CD4-positive, alpha-beta T cell (primary cell): ENCODE measurements around the gene RASL10A. TPM values are rescaled to one million over a fixed set of nuclear protein-coding genes. Genes with fewer than 3 reads are reported as not detected.

Experiments
- ATAC-seq: fragments of 200-7000 bp; cut with Tn5 transposase; one replicate; pipeline ENCODE4 v1.10.0; 2022; ENCODE audit warnings: mild to moderate bottlenecking; ENCODE audit not compliant: poor library complexity
- CTCF ChIA-PET: fragments of 350-600 bp; sonication (Branson Sonifier 250); formaldehyde crosslinking; loops from one replicate; lab custom pipeline; 2021; ENCODE audit warnings: antibody characterized with exemption, inconsistent platforms; lab: Charles Lee
- POLR2A ChIA-PET: fragments of 350-600 bp; sonication (Branson Sonifier 250); formaldehyde crosslinking; loops from one replicate; lab custom pipeline; 2021; ENCODE audit warnings: antibody characterized with exemption, inconsistent platforms; lab: Charles Lee
- DNase-seq, 14 experiments: peaks; one replicate each; pipeline ENCODE4 v3.0.0-alpha.2; 2013 to 2020; ENCODE audit warnings: mixed read lengths in 2 of 14
- H3K27ac ChIP-seq, 2 donors: one replicate each; pipeline versions ENCODE4 v1.5.1 to v1.7.0; 2013; ENCODE audit warnings: low read length in 2 of 2, low read depth in 1 of 2, mild to moderate bottlenecking in 1 of 2
- H3K27me3 ChIP-seq, 2 experiments: 1 replicate in 1 of 2; 2 replicates in 1 of 2; pipeline versions ENCODE4 v1.6.1 to v1.7.0; 2013; ENCODE audit warnings: low read length in 2 of 2, control low read depth in 1 of 2, mild to moderate bottlenecking in 1 of 2, moderate library complexity in 1 of 2; ENCODE audit not compliant: insufficient read depth in 2 of 2, control insufficient read depth in 1 of 2
- H3K36me3 ChIP-seq: one replicate; pipeline ENCODE4 v1.6.1; 2013; ENCODE audit warnings: low read length, control low read depth; ENCODE audit not compliant: insufficient read depth
- H3K4me1 ChIP-seq: one replicate; pipeline ENCODE4 v1.6.1; 2013; ENCODE audit warnings: low read length, control low read depth; ENCODE audit not compliant: insufficient read depth
- H3K4me3 ChIP-seq: one replicate; pipeline ENCODE4 v1.5.1; 2013; ENCODE audit warnings: mild to moderate bottlenecking, low read length, moderate library complexity
- H3K9me3 ChIP-seq, 2 experiments: 1 replicate in 1 of 2; 2 replicates in 1 of 2; pipeline versions ENCODE4 v1.6.1 to v1.7.0; 2013; ENCODE audit warnings: low read length in 2 of 2, mild to moderate bottlenecking in 2 of 2, control low read depth in 1 of 2, moderate library complexity in 1 of 2; ENCODE audit not compliant: control insufficient read depth in 1 of 2, insufficient read depth in 1 of 2
- H3K27ac Mint-ChIP-seq: one replicate; pipeline ENCODE4 v1.8.0; 2020; ENCODE audit warnings: mixed read lengths
- H3K27me3 Mint-ChIP-seq: one replicate; pipeline ENCODE4 v1.8.0; 2021; ENCODE audit warnings: mixed read lengths
- H3K36me3 Mint-ChIP-seq: one replicate; pipeline ENCODE4 v1.8.0; 2021; ENCODE audit warnings: low read depth, mixed read lengths
- H3K4me1 Mint-ChIP-seq: one replicate; pipeline ENCODE4 v1.8.0; 2021; ENCODE audit warnings: low read depth, mixed read lengths
- H3K4me3 Mint-ChIP-seq: one replicate; pipeline ENCODE4 v1.8.0; 2020; ENCODE audit warnings: mild to moderate bottlenecking, mixed read lengths
- H3K9me3 Mint-ChIP-seq: one replicate; pipeline ENCODE4 v1.8.0; 2020; ENCODE audit warnings: mixed read lengths
- intact Hi-C, 2 experiments: fragments of 100-400 bp; cut with DNase I in 1 of 2; cut with micrococcal nuclease in 1 of 2; formaldehyde crosslinking; loops; one replicate each; pipeline versions ENCODE4 v1.15.1 to v1.9.0; 2023 to 2025; cut with DNase I, micrococcal nuclease
- total RNA-seq, 174 experiments: library from RNA in 2 of 174; stranded (reverse) in 2 of 174; gene quantifications; one replicate each; pipeline ENCODE4 v1.2.3 and lab custom pipeline; 2021 to 2026
- TF ChIP-seq, protein P1 (sequence below): fragments of 200-600 bp; IDR thresholded peaks from one replicate; pipeline ENCODE4 v1.8.0; 2022; ENCODE audit warnings: antibody characterized with exemption, mild to moderate bottlenecking

The RASL10A gene
- total RNA-seq, 2 experiments from 2014 or later: 0.30 to 0.36 TPM

DNA sequence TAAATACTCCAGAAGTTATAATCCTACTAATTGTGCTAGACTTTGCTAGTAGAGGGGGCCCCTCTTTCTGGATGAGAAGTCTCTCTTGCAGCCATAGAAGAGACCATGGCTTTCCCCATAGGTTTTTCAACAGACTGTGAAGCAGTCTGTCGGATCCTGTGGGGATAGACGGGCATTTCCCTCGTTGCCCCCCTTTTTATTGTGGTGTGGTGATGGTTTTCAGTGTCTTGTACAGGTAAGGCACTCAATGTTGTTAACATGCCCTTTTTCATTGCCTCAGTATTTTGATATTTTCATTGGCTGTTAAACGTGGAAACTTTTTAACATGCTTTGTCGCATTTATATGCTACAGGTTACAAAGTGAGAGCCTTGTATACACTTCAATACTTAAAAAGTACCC is 25.4 kb downstream of the RASL10A start:
- DNase-seq: peak in 1 of 14 experiments; percentile 15
- Mint-ChIP-seq H3K9me3 (no peaks in the 10 kb centered on the region), H3K4me3 (no peak overlapping the region), H3K36me3 (peaks cover 96% of the 10 kb centered on the region), H3K27me3 (no peaks in the 10 kb centered on the region), H3K4me1 (peaks cover 26% of the 10 kb centered on the region), H3K27ac (no peak overlapping the region)
- TF ChIP-seq, protein P1, sequence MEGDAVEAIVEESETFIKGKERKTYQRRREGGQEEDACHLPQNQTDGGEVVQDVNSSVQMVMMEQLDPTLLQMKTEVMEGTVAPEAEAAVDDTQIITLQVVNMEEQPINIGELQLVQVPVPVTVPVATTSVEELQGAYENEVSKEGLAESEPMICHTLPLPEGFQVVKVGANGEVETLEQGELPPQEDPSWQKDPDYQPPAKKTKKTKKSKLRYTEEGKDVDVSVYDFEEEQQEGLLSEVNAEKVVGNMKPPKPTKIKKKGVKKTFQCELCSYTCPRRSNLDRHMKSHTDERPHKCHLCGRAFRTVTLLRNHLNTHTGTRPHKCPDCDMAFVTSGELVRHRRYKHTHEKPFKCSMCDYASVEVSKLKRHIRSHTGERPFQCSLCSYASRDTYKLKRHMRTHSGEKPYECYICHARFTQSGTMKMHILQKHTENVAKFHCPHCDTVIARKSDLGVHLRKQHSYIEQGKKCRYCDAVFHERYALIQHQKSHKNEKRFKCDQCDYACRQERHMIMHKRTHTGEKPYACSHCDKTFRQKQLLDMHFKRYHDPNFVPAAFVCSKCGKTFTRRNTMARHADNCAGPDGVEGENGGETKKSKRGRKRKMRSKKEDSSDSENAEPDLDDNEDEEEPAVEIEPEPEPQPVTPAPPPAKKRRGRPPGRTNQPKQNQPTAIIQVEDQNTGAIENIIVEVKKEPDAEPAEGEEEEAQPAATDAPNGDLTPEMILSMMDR: no peak
- no peak for ATAC-seq
- H3K4me1 ChIP-seq: no peaks in the 10 kb centered on the region
- no peaks in the 10 kb centered on the region for H3K27me3 ChIP-seq
- peaks cover 95% of the 10 kb centered on the region for H3K36me3 ChIP-seq
- POLR2A ChIA-PET: no interaction called here
- intact Hi-C loops: no loop called here
- H3K4me3 ChIP-seq: no peak overlapping the region
- CTCF ChIA-PET: no interaction called here
- H3K9me3 ChIP-seq: no peaks in the 10 kb centered on the region
- no peak overlapping the region for H3K27ac ChIP-seq

DNA sequence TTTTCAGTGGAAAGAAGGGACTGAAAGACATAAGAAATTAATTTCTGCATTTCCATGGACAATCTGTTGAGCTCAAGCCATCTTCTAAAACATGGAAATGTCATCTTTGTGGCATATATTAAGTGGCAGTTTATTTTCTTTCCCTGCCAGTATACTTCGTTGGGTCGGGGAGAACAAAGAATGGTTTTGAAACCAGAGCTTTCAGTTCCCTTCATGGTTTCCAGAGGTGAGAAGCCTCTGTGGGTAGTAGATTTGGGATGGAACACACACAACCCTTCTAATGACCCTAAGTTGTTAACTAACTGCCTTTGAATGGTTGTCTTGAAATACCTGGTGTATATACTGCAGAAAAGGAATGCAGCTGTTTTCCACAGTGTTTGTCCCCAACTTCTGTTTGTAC is 26.7 kb downstream of the RASL10A start:
- H3K36me3 ChIP-seq: peaks cover 96% of the 10 kb centered on the region
- Mint-ChIP-seq H3K9me3 (no peaks in the 10 kb centered on the region), H3K4me3 (no peak overlapping the region), H3K36me3 (peaks cover 96% of the 10 kb centered on the region), H3K27ac (no peak overlapping the region), H3K27me3 (no peaks in the 10 kb centered on the region), H3K4me1 (peaks cover 26% of the 10 kb centered on the region)
- ATAC-seq: no peak
- ChIA-PET POLR2A (interaction anchor here (1.1 kb wide), 1 partner anchor 15 kb away, joined by 3 read pairs; no protein-coding TSS in a partner anchor), CTCF (interaction anchor here (1.9 kb wide), 1 partner anchor 43 kb away, joined by 5 read pairs; no protein-coding TSS in a partner anchor)
- H3K9me3 ChIP-seq: no peaks in the 10 kb centered on the region
- no peaks in the 10 kb centered on the region for H3K27me3 ChIP-seq
- DNase-seq: no peak
- H3K27ac ChIP-seq: no peak overlapping the region
- H3K4me3 ChIP-seq: no peak overlapping the region
- H3K4me1 ChIP-seq: no peaks in the 10 kb centered on the region
- intact Hi-C loops: no loop called here
- TF ChIP-seq, protein P1: no peak

DNA sequence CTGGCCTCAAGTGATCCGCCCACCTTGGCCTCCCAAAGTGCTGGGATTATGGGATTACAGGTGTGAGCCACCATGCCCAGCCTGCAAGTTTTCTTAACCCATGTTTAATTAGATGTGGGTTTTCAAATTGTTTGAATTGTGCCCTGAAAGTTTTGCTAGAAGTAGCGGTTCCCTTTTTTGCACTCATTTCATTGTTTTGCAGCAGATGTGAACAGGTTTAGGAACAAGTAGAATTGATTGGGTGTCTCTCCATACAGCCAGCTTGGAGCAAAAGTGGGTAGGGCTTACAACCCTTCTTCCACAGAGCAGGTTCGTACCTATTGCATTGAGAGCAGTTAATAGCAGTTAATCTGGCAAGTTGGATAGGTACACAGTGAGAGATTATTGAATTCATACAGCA is 31.3 kb downstream of the RASL10A start:
- Histone ChIP-seq H3K27ac (no peak overlapping the region), H3K4me1 (no peaks in the 10 kb centered on the region), H3K4me3 (no peak overlapping the region), H3K9me3 (no peaks in the 10 kb centered on the region), H3K27me3 (no peaks in the 10 kb centered on the region), H3K36me3 (peaks cover 86% of the 10 kb centered on the region)
- peaks cover 100% of the 10 kb centered on the region for H3K36me3 Mint-ChIP-seq
- H3K27ac Mint-ChIP-seq: peak overlapping the region; percentile 39
- ChIA-PET POLR2A (interaction anchor here (0.6 to 1.2 kb wide), 2 partner anchors 10 to 14 kb away, joined by 3 to 4 read pairs; no protein-coding TSS in a partner anchor), CTCF (no interaction called here)
- ATAC-seq (no peak), DNase-seq (no peak)
- peaks cover 23% of the 10 kb centered on the region for H3K4me1 Mint-ChIP-seq
- H3K4me3 Mint-ChIP-seq: no peak overlapping the region
- intact Hi-C loops: no loop called here
- TF ChIP-seq, protein P1: no peak
- H3K9me3 Mint-ChIP-seq: no peaks in the 10 kb centered on the region
- no peaks in the 10 kb centered on the region for H3K27me3 Mint-ChIP-seq
